NB4 (cell line): ENCODE data around the gene GRIK1.
"Not testable (repeated sequence)": the region's sequence is repeated elsewhere in the genome, so short reads cannot be mapped to it uniquely, and the experiment has no call there.

ENCODE experiments used
- DNase-seq: peaks from one replicate; pipeline ENCODE4 v3.0.0; 2010; ENCODE audit warnings: low read depth
- H3K4me3 ChIP-seq: one replicate; pipeline ENCODE4 v1.5.1; 2011; ENCODE audit warnings: mild to moderate bottlenecking, low read depth, low read length, moderate library complexity
- MYC ChIP-seq: IDR thresholded peaks from 2 replicates; pipeline ENCODE4 v1.6.1; 2011; ENCODE audit warnings: low read depth, low read length
- POLR2A ChIP-seq: IDR thresholded peaks from 2 replicates; pipeline ENCODE4 v1.6.1; 2011; ENCODE audit warnings: mild to moderate bottlenecking; ENCODE audit not compliant: insufficient read length; ENCODE audit errors: extremely low read depth
- TF ChIP-seq, protein P1 (sequence below): IDR thresholded peaks from one replicate; pipeline ENCODE4 v1.5.1; 2012; ENCODE audit warnings: low read depth, low read length
- TF ChIP-seq, protein P2 (sequence below): IDR thresholded peaks from 2 replicates; pipeline ENCODE4 v1.6.1; 2011; ENCODE audit warnings: low read depth, low read length

GRIK1 gene

GRCh38 chr21:29961291-29962027 lies 21.7 kb upstream of the GRIK1 start:
- TF ChIP-seq POLR2A (no peak), MYC (no peak)
- TF ChIP-seq, protein P1, sequence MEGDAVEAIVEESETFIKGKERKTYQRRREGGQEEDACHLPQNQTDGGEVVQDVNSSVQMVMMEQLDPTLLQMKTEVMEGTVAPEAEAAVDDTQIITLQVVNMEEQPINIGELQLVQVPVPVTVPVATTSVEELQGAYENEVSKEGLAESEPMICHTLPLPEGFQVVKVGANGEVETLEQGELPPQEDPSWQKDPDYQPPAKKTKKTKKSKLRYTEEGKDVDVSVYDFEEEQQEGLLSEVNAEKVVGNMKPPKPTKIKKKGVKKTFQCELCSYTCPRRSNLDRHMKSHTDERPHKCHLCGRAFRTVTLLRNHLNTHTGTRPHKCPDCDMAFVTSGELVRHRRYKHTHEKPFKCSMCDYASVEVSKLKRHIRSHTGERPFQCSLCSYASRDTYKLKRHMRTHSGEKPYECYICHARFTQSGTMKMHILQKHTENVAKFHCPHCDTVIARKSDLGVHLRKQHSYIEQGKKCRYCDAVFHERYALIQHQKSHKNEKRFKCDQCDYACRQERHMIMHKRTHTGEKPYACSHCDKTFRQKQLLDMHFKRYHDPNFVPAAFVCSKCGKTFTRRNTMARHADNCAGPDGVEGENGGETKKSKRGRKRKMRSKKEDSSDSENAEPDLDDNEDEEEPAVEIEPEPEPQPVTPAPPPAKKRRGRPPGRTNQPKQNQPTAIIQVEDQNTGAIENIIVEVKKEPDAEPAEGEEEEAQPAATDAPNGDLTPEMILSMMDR: no peak
- TF ChIP-seq, protein P2, sequence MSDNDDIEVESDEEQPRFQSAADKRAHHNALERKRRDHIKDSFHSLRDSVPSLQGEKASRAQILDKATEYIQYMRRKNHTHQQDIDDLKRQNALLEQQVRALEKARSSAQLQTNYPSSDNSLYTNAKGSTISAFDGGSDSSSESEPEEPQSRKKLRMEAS: no peak
- no peak for DNase-seq

DNA sequence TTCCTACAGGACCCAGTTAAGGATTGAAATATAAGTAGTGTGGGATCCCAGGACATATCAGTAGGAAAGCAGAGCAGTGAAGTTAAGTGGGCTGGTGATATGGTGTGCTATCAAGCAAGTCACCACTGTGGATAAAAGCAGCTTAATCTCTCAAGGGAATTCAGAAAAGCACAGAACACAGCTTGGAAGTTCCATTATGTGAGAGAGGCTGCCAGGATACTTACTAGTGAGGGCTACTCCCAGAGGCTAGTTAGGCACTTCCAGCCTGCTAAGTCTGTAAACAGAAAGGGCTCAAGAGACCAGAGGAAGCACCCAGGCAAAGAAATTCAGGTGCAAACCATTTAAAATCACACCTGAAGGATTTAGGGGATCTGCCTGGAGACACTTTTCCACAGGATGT lies 18.8 kb upstream of the GRIK1 start:
- no peak overlapping the region for H3K4me3 ChIP-seq
- TF ChIP-seq, protein P2: no peak
- TF ChIP-seq, protein P1: no peak
- no peak for TF ChIP-seq MYC
- no peak for TF ChIP-seq POLR2A
- DNase-seq: no peak

More at GRCh38 chr21:29961291-29962027, 21.7 kb upstream of the GRIK1 start:
- H3K4me3 ChIP-seq: no peak overlapping the region

- not testable (repeated sequence) for H3K4me3 ChIP-seq, DNase-seq
These were observed 18.2 kb upstream of the GRIK1 start for GRCh38 chr21:29958035-29958434.

GRCh38 chr21:29953690-29954089 lies 13.9 kb upstream of the GRIK1 start:
- DNase-seq: no peak
- TF ChIP-seq MYC: no peak
- no peak overlapping the region for H3K4me3 ChIP-seq

- no peak overlapping the region for H3K4me3 ChIP-seq
- no peak for DNase-seq
- TF ChIP-seq, protein P2: no peak
- TF ChIP-seq MYC: no peak
- no peak for TF ChIP-seq POLR2A
- TF ChIP-seq, protein P1: no peak
These were observed 13.3 kb upstream of the GRIK1 start for GRCh38 chr21:29953072-29953471.

DNA sequence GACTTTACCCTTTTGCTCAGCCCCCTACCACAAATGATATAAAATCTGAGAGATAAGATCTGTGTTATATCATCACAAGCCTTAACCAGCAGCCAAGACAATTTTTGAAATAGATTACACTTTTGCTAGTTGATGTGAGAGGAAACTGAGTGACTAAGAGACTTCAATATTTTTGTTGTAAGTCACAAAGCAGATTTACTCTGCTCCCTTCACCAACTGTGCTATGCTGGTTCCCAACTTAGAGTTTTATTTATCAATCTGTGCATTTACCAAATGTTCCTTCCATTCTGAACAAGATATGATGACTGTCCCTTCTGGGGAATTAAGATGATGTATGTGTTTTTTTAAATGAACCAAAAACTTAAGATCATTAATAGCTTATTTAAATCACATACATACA lies 12.1 kb upstream of the GRIK1 start:
- no peak for DNase-seq
- H3K4me3 ChIP-seq: no peak overlapping the region
- TF ChIP-seq, protein P2: no peak
- TF ChIP-seq, protein P1: no peak
- TF ChIP-seq MYC (no peak), POLR2A (no peak)

GRCh38 chr21:29949991-29950390 lies 10.2 kb upstream of the GRIK1 start:
- DNase-seq: no peak
- TF ChIP-seq POLR2A (no peak), MYC (no peak)
- TF ChIP-seq, protein P1: no peak
- TF ChIP-seq, protein P2: no peak
- H3K4me3 ChIP-seq: no peak overlapping the region
